ENCODE measurements around the gene TMEM87A.

DNA sequence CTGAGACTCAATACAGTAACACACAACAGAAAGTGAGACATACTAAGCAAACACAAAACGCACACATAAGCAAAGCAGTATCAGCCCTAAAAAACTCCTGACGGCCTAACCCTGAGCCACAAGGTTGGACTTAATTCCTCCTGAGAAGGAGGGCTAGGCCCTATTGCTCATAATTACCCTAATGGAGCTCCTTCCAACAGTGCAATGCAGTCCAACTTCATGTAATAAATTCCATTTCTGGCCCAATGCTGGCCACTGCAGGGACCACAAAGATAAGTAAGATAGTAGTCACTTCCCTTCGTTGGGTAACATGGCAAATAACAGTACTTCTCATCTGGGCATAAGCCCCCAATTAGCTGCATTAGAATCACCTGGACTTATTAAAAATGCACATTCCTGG is 69.3 kb downstream of the TMEM87A start:
- TF ChIP-seq, protein P1, sequence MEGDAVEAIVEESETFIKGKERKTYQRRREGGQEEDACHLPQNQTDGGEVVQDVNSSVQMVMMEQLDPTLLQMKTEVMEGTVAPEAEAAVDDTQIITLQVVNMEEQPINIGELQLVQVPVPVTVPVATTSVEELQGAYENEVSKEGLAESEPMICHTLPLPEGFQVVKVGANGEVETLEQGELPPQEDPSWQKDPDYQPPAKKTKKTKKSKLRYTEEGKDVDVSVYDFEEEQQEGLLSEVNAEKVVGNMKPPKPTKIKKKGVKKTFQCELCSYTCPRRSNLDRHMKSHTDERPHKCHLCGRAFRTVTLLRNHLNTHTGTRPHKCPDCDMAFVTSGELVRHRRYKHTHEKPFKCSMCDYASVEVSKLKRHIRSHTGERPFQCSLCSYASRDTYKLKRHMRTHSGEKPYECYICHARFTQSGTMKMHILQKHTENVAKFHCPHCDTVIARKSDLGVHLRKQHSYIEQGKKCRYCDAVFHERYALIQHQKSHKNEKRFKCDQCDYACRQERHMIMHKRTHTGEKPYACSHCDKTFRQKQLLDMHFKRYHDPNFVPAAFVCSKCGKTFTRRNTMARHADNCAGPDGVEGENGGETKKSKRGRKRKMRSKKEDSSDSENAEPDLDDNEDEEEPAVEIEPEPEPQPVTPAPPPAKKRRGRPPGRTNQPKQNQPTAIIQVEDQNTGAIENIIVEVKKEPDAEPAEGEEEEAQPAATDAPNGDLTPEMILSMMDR (IDR thresholded peaks at IDR 0.05), result no peak
- no peak for TF ChIP-seq POLR2A (IDR thresholded peaks at IDR 0.05)

Data from thyroid gland (tissue), 4 donors.